SK-N-SH (cell line): Measurements from ENCODE around the gene LGR5. TPM values are rescaled to one million over a fixed set of nuclear protein-coding genes. Genes with fewer than 3 reads are reported as not detected.

Experiments
- CTCF ChIA-PET: fragments of 300-600, 350-600 bp; formaldehyde crosslinking; extraction: SDS; loops from one replicate; lab custom pipeline; 2021; lab: Yijun Ruan, JAX
- POLR2A ChIA-PET: fragments of 350-600 bp; sonication (Branson Sonifier 250); formaldehyde crosslinking; extraction: SDS; loops from one replicate; lab custom pipeline; 2020; ENCODE audit warnings: antibody characterized with exemption, inconsistent platforms; lab: Yijun Ruan, JAX
- DNase-seq: peaks from one replicate; pipeline ENCODE4 v3.0.0; 2012
- H2AFZ ChIP-seq: fragments of 200-600 bp; sonication (generic); 2 replicates; pipeline ENCODE4 v1.8.1; 2016; ENCODE audit warnings: antibody characterized with exemption, mild to moderate bottlenecking, low read depth
- H3F3A ChIP-seq: fragments of 200-600 bp; sonication (generic); replicated peaks from 2 replicates; pipeline ENCODE3; 2016; ENCODE audit warnings: antibody characterized with exemption, mild to moderate bottlenecking; ENCODE audit not compliant: insufficient read depth
- H3K27ac ChIP-seq, 2 experiments: fragments of 200-500 bp in 1 of 2; fragments of 200-600 bp in 1 of 2; sonication (Bioruptor generic) in 1 of 2; sonication (generic), shearing (Covaris generic) in 1 of 2; 2 replicates each; pipeline versions ENCODE4 v1.5.1 to v1.6.1; 2014 to 2016; ENCODE audit warnings: low read depth in 2 of 2, inconsistent platforms in 1 of 2, low read length in 1 of 2, mild to moderate bottlenecking in 1 of 2, mixed read lengths in 1 of 2
- H3K27me3 ChIP-seq: fragments of 200-600 bp; sonication (generic), shearing (Covaris generic); 2 replicates; pipeline ENCODE4 v1.6.1; 2016; ENCODE audit warnings: mixed run types; ENCODE audit not compliant: insufficient read depth
- H3K36me3 ChIP-seq, 2 experiments: fragments of 200-500 bp in 1 of 2; fragments of 200-600 bp in 1 of 2; sonication (Bioruptor generic) in 1 of 2; sonication (generic) in 1 of 2; replicated peaks in 1 of 2; 2 replicates each; pipeline versions ENCODE3 to v1.5.1; 2014 to 2016; ENCODE audit warnings: low read length in 1 of 2, mild to moderate bottlenecking in 1 of 2; ENCODE audit not compliant: insufficient read depth in 2 of 2, control insufficient read depth in 1 of 2
- H3K4me1 ChIP-seq, 2 experiments: fragments of 200-500 bp in 1 of 2; fragments of 200-600 bp in 1 of 2; sonication (Bioruptor generic) in 1 of 2; sonication (generic), shearing (Covaris generic) in 1 of 2; 2 replicates each; pipeline versions ENCODE4 v1.5.1 to v1.6.1; 2014 to 2016; ENCODE audit warnings: low read depth in 1 of 2, low read length in 1 of 2, mixed run types in 1 of 2; ENCODE audit not compliant: insufficient read depth in 2 of 2, control insufficient read depth in 1 of 2
- H3K4me2 ChIP-seq: fragments of 200-600 bp; sonication (generic), shearing (Covaris generic); 2 replicates; pipeline ENCODE4 v1.6.1; 2017; ENCODE audit warnings: mixed run types
- H3K4me3 ChIP-seq, 2 experiments: fragments of 200-500 bp in 1 of 2; fragments of 200-600 bp in 1 of 2; sonication (Bioruptor generic) in 1 of 2; sonication (generic), shearing (Covaris generic) in 1 of 2; 2 replicates each; pipeline versions ENCODE4 v1.5.1 to v1.8.1; 2014 to 2016; ENCODE audit warnings: low read depth in 2 of 2, inconsistent platforms in 1 of 2, low read length in 1 of 2, mild to moderate bottlenecking in 1 of 2, mixed read lengths in 1 of 2, moderate library complexity in 1 of 2
- H3K79me2 ChIP-seq: fragments of 200-600 bp; sonication (generic); 2 replicates; pipeline ENCODE4 v1.8.1; 2017; ENCODE audit warnings: mild to moderate bottlenecking; ENCODE audit not compliant: insufficient read depth
- H3K9ac ChIP-seq: fragments of 200-600 bp; sonication (generic); 2 replicates; pipeline ENCODE4 v1.6.1; 2017; ENCODE audit warnings: mixed run types
- H3K9me2 ChIP-seq: fragments of 200-600 bp; sonication (generic); 2 replicates; pipeline ENCODE4 v1.6.1; 2017; ENCODE audit warnings: mixed run types
- H3K9me3 ChIP-seq: fragments of 200-600 bp; sonication (generic); 2 replicates; pipeline ENCODE4 v1.6.1; 2017; ENCODE audit warnings: mixed run types, mild to moderate bottlenecking, moderate library complexity
- H4K20me1 ChIP-seq: fragments of 200-600 bp; sonication (generic); 2 replicates; pipeline ENCODE4 v1.6.1; 2017; ENCODE audit warnings: mild to moderate bottlenecking, mixed run types; ENCODE audit not compliant: insufficient read depth
- CTCF ChIP-seq: fragments of 200-600 bp; sonication (generic); IDR thresholded peaks from 2 replicates; pipeline ENCODE4 v1.6.1; 2017; ENCODE audit warnings: antibody characterized with exemption, mild to moderate bottlenecking, moderate library complexity
- FOSL2 ChIP-seq: IDR thresholded peaks from 2 replicates; pipeline ENCODE4 v1.4.0; 2012; ENCODE audit warnings: low read depth, mild to moderate bottlenecking, moderate library complexity, borderline replicate concordance
- JUND ChIP-seq: IDR thresholded peaks from 2 replicates; pipeline ENCODE4 v1.4.0; 2012
- MAX ChIP-seq: IDR thresholded peaks from 2 replicates; pipeline ENCODE4 v1.4.0; 2012; ENCODE audit warnings: low read depth
- NRF1 ChIP-seq: IDR thresholded peaks from 2 replicates; pipeline ENCODE4 v1.6.1; 2012; ENCODE audit warnings: low read depth, mild to moderate bottlenecking, low read length
- RAD21 ChIP-seq: IDR thresholded peaks from 2 replicates; pipeline ENCODE4 v1.6.1; 2012; ENCODE audit warnings: mild to moderate bottlenecking, low read length
- TAF1 ChIP-seq: IDR thresholded peaks from 2 replicates; pipeline ENCODE4 v1.6.1; 2012; ENCODE audit warnings: low read depth, mild to moderate bottlenecking, low read length, moderate library complexity, borderline replicate concordance
- TEAD4 ChIP-seq: IDR thresholded peaks from 2 replicates; pipeline ENCODE4 v1.4.0; 2012; ENCODE audit warnings: mild to moderate bottlenecking, borderline replicate concordance; ENCODE audit not compliant: insufficient read depth
- WGBS: methylation state at CpG from one replicate; pipeline ENCODE4 v1.1.6; 2017; ENCODE audit warnings: low lambda C conversion rate; 5-methylcytosine and 5-hydroxymethylcytosine counted together
- polyA plus RNA-seq, 3 experiments: library from polyadenylated mRNA; depleted of rRNA; stranded (reverse); fragments of >200 nt; gene quantifications; 2 replicates each; pipeline ENCODE4 v1.2.3, GENCODE V29; 2012

Gene LGR5
- polyA plus RNA-seq, 1 of the 3 experiments (the other 2 are of a cell fraction), result 1.4 TPM

- no peak overlapping the region for H3K4me2 ChIP-seq
- no peaks in the 10 kb centered on the region for H3K9me2 ChIP-seq
- H3K9ac ChIP-seq, result no peak overlapping the region
- 77% methylated on average over 4 of the region's 4 CpGs for WGBS
- H3K27me3 ChIP-seq, result no peaks in the 10 kb centered on the region
- CTCF ChIA-PET, result interaction anchor here (0.6 to 1.1 kb wide), 3 partner anchors 12 to 581 kb away, joined by 3 read pairs; no protein-coding TSS in a partner anchor
- H3K79me2 ChIP-seq, result no peaks in the 10 kb centered on the region
- DNase-seq, result no peak
- no peaks in the 10 kb centered on the region for H3K9me3 ChIP-seq
- H3F3A ChIP-seq, result no peaks in the 10 kb centered on the region
- no peak overlapping the region for H3K27ac ChIP-seq
- no peak overlapping the region for H3K4me3 ChIP-seq
- H4K20me1 ChIP-seq, result no peaks in the 10 kb centered on the region
- TF ChIP-seq FOSL2 (no peak), RAD21 (no peak), NRF1 (no peak)
- no peaks in the 10 kb centered on the region for H3K36me3 ChIP-seq
- POLR2A ChIA-PET, result no interaction called here
- H2AFZ ChIP-seq, result no peak overlapping the region
- H3K4me1 ChIP-seq, result no peaks in the 10 kb centered on the region
Observed at GRCh38 chr12:71589478-71589881, 149.9 kb downstream of the LGR5 start.

GRCh38 chr12:71591601-71592000 is 152.0 kb downstream of the LGR5 start:
- DNase-seq, result no peak
- no peaks in the 10 kb centered on the region for H3F3A ChIP-seq

More at GRCh38 chr12:71591601-71592000, 152.0 kb downstream of the LGR5 start:
- Histone ChIP-seq H4K20me1 (no peaks in the 10 kb centered on the region), H3K4me1 (no peaks in the 10 kb centered on the region), H3K4me3 (no peak overlapping the region), H3K4me2 (no peak overlapping the region), H3K27ac (no peak overlapping the region), H3K79me2 (no peaks in the 10 kb centered on the region), H3K9me2 (no peaks in the 10 kb centered on the region), H3K9me3 (no peaks in the 10 kb centered on the region), H3K9ac (no peak overlapping the region), H2AFZ (no peak overlapping the region), H3K27me3 (no peaks in the 10 kb centered on the region), H3K36me3 (no peaks in the 10 kb centered on the region)
- 16% methylated on average over 2 of the region's 2 CpGs for WGBS
- POLR2A ChIA-PET, result no interaction called here
- CTCF ChIA-PET, result no interaction called here
- no peak for TF ChIP-seq MAX
- no peak for TF ChIP-seq RAD21
- no peak for TF ChIP-seq JUND
- no peak for TF ChIP-seq CTCF
- TF ChIP-seq TEAD4, result no peak
- no peak for TF ChIP-seq TAF1
